HG02870 (cell line): ENCODE measurements around the gene RPS14.
A peak's percentile ranks its signal among the peaks of the same experiment; 100 is the strongest.
"Not testable (repeated sequence)": the region's sequence is repeated elsewhere in the genome, so short reads cannot be mapped to it uniquely, and the experiment has no call there.

Experiments
- ATAC-seq: cut with Tn5 transposase; IDR thresholded peaks from one replicate; pipeline ENCODE4 v1.9.1; 2021; ENCODE audit warnings: mild to moderate bottlenecking, moderate library complexity; ENCODE audit not compliant: unreplicated experiment

The RPS14 gene

DNA sequence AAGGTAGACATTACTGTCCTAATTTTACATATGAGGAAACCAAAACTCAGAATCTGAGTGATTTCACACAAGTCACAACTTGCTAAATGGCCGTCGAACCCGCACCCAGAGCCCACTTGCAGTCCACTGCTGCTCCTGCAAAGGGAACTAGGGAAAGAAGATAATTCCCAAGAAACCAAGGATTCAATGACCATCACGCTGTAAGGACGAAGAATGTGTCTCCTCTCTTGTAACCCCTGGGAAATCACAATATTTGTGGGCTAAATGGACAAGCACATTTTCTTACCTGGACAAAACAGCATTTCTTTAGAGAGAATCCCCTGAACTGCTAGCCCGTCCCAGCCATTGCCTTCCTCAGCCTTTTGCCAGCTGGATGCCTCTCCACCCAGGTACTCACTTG, 2.4 kb downstream of the RPS14 start:
- no peak for ATAC-seq

DNA sequence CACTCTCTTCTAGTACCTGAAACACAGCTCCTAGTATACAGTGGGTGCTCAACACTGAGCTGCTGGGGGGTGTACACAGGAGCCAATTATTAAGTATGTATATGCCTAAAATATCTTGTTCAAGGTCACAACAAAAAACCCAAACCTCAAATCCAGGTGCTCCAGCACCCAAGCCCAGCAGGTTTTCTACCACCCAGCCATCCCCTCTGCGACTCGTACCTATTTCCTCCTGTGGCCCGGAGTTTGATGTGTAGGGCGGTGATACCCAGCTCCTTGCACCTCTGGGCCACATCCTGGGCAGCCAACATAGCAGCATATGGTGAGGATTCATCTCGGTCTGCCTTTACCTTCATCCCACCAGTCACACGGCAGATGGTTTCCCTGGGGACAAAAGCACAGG, 3.0 kb downstream of the RPS14 start:
- no peak for ATAC-seq

DNA sequence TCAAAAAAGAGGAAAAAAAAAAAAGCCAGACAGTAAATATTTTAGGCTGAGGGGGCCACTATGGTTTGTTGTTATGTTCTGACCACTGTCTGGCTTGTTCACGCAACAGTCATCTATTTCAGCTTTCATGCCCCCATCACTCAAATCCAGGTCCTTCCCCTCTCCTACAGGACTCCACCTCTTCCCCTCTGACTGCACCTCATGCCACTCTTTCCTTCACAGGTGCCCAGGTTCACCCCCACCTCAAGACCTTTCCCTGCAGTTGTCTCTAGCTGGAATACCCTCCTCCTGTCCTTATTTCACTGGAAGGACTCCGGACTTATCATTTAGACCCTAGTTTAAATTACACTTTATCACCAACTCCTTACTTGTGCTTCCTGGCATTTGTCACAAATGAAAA, 3.5 kb downstream of the RPS14 start:
- ATAC-seq: no peak

DNA sequence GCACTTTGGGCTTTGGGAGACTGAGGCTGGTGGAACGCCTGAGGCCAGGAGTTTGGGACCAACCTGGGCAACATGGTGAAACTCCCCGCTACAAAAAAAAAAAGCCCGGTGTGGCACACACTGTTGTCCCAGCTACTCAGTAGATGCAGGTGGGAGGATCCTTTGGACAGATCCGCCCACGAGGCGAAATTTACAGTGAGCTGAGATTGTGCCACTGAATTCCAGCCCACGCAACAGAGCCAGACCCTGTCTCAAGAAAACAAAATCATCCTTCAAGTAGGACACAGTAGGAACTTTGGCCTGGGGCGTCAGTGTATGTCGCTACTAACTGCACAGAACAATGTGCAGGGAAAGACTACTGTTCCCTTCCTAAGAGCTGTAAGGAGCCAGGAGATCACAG, 4.8 kb downstream of the RPS14 start:
- no peak for ATAC-seq

DNA sequence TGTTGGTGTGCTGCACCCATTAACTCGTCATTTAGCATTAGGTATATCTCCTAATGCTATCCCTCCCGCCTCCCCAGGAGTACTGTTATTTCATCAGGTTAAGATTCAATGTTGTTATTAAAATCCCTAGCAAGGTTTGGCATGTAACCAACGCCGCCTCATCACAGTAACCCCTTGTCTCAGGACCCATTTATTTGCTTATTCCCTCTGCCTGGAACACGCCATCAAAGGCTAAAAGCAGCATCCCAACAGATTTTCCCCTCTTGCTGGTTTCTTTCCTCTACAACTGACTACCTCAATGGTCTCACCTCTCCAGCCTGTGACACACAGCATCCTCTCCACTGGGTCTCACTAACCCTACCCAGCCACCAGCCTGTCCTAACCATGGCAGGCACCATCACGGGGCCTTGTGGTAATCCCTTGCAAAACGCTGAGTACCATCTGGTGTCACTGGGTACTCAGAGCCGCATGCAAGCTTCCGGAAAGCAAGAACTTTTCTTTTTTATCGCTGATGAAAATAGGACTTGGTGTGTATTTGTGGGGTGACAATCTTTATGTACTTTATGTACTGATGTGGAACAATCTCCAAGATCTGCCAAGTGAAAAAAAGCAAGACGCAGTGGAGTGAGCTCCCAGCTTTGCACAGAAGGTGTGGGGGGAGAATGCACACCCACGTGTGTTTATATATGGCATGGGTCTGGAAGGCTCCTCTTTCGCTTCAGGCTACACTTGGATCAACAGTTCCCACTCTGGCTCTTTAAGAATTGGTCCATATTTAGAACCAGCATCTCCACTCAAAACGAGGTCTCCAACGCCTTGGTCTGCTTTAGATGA, 6.1 kb downstream of the RPS14 start:
- ATAC-seq: no peak

DNA sequence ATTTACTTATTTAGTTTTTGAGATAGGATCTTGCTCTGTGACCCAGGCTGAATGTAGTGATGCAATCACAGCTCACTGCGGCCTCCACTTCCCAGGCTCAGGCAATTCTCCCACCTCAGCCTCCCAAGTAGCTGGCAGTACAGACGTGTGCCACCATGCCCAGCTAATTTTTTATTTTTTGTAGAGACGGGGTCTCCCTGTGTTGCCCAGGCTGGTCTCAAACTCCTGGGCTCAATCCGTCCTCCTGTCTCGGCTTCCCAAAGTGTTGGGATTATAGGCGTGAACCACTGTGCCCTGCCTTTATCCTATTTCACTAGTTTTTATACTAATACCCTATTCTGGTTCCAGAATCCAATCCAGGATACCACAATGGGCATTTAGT, 6.8 kb downstream of the RPS14 start:
- ATAC-seq: no peak

DNA sequence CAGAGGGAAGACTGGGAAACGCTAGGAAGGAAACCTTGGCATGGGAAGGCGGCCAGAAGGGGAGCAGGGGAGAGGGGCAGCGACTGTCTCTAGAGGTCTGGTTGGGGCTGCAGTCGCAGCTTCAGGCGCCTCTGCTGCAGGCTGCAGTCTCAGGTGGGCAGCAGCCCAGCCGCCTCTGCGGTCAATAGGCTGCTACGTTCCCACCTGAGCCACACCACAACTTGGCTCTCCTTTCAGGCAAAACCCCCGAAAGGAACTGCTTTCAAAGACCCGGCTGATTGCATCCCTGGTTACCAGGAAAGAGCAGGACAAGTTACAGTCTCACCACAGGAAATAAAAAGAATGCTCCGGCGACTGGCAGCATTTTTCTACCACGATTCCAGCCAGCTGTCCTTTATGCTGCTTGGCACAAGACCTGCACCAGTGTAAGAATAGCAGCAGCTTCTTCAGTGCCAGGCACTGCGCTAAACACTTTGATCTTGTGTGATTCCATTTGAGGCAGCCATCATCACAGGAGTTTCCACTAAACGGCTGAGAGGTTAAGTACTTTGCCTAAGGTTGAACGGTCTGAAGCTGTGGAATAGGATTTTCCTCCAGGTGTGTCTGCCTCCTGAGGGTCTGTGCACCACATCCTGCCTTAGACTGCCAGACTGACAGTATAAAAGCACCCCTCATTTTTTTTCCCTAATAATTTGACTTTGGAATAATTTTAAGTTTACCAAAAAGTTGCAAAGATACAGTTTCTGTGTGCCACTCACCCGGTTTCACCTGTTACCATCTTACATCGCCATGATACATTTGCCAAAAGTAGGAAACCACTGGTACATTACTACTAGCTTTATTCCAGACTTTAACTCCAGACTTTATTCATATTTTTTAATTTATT, 7.5 kb downstream of the RPS14 start:
- ATAC-seq: no peak

DNA sequence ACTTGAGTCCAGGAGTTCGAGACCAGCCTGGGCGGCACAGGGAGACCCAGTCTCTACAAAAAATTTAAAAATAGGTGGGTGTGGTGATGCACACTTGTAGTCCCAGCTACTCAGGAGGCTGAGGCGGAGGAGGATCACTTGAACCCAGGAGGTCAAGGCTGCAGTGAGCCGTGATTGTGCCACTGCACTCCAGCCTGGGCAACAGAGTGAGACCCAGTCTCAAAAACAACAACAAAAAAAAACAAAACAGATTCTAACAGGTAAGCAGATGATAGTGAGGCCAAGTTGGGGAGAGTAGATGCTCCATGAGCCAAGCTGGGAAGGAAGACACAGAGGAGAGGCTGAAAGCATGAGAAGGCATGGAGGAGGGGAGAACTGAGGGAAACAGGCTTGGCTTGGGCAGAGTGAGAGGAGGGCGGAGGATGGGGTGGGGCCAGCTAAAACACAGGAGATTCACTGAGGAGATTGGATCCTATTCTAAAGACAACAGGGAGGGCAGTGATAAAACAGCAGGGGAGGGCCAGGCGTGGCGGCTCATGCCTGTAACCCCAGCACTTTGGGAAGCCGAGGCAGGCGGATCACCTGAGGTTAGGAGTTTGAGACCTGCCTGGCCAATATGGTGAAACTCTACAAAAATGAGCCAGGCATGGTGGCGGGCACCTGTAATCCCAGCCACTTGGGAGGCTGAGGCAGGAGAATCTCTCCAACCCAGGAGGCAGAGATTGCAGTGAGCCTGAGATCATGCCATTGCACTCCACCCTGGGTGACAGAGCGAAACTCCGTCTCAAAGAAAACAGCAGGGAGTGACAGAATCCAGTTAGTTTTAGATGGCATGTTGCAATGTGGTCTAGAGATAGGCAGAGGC, 8.4 kb downstream of the RPS14 start:
- ATAC-seq: no peak

DNA sequence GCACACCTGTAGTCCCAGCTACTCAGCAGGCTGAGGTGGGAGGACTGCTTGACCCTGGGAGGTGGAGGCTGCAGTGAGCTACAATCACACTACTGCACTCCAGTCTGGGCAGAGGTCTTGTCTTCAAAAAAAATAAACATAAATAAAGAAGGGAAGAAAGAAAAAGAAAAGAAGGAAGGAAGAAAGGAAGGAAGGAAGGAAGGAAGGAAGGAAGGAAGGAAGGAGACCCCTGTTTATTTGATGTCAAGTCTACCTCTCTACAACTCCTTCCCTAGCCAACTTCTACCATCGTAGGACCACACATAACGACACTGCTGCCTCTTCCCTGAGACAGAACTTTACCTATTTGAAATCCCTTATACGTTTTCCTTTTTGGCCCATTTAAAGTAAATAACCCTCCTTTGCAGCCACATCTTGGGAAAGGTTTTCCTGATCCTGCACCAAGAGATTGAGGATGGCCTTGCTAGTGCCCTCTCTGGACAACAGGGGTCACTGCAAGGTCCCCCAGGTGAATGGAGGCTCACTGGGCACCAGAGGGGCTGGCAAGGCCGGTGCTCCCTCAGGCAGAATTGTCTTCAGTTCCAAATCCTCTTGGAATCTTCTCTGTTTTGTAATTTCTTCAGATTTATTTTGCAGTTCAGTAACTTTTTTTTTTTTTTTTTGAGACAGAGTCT, 10.5 kb downstream of the RPS14 start:
- ATAC-seq: no peak

DNA sequence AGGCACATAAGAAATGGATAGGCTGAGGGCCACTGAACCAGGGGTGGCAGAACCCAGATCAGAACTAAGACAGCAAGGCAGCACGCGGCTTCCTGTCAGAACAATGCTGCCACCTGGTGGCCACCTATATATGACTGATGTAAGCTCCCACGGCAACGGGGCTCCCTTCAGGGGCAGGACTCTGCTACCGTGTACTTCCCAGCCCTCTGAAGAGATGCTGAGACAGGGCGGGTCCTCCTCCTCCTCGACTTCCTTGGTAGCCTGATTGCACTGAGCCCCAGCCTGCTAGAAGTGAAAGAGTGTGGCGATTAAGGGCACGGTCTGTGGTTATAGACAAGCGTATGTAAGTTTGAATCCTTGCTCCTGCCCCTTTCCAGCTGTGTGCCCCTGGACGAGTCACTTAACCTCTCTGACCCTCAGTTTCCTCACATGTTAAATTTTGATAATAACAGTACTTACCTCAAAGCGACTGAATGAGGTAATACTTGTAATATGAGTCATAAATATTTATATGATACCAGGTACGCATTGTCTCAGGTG, 13.3 kb downstream of the RPS14 start:
- ATAC-seq: peak; percentile 93

DNA sequence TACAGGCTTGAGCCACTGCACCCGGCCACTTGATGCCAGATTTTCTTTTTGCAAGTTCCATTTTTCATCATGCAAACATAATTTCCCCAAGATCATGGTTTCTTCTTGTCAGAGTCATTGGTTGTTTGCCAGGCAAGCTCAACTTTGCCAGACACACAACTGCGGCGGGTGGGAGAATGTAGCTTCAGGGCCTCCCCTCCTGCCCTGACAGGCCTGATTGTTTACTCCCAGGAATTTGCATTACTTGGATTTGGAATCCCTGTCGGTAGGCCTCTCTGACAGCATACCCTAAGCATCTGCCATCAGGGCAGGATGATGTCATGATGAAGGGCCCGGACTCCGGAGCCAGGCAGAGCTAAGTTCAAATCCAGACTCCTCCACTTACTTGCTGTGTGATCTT, 15.1 kb downstream of the RPS14 start:
- no peak for ATAC-seq

DNA sequence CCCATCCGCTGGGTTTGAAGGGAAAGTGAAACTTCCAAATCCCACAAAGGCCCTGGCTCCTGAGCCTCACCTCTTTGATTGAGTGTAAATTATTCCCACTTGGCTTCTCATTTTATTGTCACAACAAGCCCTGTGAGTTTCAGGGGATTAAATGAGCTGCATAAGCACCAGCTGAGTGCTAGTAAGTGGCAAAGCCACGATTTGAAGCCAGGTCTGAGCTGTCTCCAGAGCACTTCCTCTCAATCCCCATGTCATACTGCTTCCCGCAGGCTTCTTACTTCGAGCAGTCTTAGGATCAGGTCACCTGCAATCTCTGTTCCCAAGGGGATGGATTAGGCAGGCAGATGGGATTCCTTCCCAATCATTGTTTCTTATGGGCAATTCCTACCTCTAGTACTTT, 18.0 kb downstream of the RPS14 start:
- no peak for ATAC-seq

DNA sequence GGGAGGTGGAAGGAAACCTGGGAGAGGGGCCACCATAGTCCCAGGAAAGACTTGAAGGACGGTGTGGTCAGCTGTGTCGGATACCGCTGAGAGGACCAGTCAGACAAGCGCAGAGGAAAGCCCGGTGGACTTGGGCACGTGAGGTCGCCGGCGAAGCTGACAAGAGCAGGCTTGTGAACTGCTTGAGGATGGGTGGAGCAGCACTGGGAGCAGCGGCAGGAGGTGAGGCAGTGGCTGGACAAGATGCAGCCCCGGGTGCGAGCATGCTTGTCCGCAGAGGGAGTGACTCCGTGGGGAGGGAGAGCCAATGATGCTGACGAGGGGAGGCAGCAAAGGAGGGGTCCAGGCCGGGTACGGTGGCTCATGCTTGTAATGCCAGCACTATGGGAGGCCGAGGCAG, 18.5 kb downstream of the RPS14 start:
- no peak for ATAC-seq

DNA sequence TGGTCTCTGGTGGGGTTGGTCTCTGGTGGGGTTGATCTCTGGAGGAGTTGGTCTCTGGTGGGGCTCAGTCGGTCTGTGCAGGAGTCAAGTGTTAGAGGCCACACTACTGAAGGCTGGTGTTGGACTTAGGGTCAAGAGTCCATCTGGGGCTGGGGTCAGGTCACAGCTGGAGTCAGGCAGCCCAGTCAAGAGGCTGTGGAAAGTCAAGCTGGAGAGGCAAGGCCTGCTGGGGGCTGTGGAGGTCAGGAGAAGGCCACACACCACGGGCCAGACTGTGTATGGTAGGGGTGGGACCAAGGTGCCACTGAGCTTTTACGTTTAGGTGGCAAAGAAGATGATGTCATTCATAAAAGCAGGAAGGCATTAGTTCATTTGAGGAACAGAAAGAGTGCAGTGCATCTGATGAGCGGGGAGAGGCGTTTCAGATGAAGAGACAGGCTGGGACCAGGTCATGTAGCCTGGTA, 20.1 kb downstream of the RPS14 start:
- ATAC-seq: peak; percentile 81

DNA sequence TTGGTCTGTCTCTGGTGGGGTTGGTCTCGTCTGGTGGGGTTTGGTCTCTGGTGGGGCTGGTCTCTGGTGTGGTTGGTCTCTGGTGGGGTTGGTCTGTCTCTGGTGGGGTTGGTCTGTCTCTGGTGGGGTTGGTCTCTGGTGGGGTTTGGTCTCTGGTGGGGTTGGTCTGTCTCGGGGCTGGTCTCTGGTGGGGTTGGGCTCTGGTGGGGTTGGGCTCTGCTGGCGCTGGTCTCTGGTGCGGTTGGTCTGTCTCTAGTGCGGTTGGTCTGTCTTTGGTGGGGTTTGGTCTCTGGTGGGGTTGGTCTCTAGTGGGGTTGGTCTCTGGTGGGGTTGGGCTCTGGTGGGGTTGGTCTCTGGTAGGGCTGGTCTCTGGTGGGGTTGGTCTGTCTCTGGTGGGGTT, 20.6 kb downstream of the RPS14 start:
- ATAC-seq: no peak

DNA sequence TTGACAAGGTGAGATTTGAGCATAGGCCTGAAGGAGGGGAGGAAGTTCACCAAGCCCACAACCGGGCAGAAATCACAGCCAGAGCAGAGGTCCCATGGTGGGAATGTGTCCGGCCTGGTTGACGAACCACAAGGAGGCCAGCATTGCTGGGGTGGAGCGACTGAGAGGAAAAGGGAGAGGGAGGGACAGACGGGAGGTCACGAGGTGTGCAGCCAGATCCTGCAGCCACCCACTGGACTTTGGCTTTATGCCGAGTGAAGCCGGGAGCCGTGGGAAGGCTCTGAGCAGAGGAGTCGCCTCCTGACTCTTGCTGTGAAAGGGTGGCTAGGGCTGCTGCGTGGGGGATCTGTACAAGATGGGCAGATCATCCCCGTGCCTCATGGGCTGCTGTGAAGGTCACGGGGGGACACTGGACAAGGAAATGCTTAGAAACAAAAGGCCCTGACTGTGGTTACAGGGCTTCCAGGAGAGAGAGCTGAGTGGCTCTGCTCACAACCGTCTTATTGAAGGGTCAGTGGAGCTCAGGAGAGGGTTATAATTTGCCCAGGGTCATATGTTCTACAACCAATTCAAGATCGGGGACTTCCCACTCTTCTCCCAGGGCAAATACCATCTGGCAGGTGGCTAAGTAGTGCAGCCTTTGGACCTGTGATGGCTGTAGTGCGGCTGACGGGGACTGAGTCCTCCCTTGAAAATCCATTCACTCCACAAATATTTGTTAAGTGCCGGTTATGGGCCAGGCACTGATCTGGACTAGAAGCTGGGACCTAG, 21.2 kb downstream of the RPS14 start:
- no peak for ATAC-seq

DNA sequence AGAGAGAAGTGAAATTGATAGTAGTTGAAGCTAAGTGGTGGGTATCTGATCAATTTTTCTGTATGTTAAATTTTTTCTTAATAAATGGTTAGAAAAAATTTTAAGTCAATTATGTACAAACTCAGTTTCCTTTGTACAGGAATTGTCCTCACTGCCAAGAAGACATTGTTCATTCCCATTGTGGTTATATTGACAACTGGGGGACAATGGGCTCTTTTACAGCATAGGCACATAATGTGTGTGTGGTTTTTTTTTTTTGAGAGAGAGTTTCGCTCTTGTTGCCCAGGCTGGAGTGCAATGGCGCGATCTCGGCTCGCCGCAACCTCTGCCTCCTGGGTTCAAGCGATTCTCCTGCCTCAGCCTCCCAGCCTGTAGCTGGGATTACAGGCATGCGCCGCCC, 23.4 kb downstream of the RPS14 start:
- not testable (repeated sequence) for ATAC-seq

DNA sequence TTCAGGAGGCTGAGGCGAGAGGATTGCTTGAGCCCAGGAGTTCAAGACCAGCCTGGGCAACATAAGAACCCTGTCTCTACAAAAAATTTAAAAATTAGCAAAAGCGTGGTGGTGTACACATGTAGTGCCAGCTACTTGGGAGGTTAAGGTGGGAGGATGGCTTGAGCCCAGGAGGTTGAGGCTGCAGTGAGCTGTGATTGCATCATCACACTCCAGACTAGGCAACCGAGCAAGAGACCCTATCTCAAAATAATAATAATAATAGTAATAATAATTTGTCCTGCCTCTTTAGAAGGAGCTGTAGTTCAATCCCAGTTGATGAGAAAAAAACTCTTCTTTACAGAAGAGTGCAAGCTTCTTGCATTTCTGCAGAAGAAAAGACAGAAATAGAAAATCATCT, 26.8 kb downstream of the RPS14 start:
- no peak for ATAC-seq

DNA sequence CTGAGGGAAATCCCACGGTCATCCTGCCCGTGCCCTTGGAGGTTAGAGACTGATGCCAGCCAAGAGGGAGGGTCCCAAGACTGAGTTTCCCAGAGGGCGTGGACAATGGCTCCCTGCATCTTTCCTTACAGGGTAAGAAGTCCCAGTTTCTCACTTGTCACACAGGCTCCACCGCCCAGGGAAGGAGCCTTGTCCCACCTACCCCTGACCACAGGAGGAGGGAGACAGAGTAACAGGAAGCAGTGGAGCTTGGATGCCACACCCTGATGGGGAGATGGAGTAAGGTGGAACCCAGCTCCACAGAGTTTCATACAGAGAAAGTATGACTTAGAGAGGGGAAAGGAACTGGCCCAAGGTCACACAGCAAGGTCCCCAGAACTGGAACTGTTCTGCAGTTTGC, 27.5 kb downstream of the RPS14 start:
- no peak for ATAC-seq
